GM21529 (cell line): Measurements from ENCODE around the gene RCAN1.
A peak's percentile ranks its signal among the peaks of the same experiment; 100 is the strongest.
"Not testable (repeated sequence)": the region's sequence is repeated elsewhere in the genome, so short reads cannot be mapped to it uniquely, and the experiment has no call there.

ENCODE experiments used
- ATAC-seq: cut with Tn5 transposase; IDR thresholded peaks from one replicate; pipeline ENCODE4 v1.9.1; 2021; ENCODE audit not compliant: unreplicated experiment

The RCAN1 gene

GRCh38 chr21:34621434-34622350 lies 6.8 kb upstream of the RCAN1 start:
- no peak for ATAC-seq

GRCh38 chr21:34619841-34620665 lies 5.1 kb upstream of the RCAN1 start:
- no peak for ATAC-seq

DNA sequence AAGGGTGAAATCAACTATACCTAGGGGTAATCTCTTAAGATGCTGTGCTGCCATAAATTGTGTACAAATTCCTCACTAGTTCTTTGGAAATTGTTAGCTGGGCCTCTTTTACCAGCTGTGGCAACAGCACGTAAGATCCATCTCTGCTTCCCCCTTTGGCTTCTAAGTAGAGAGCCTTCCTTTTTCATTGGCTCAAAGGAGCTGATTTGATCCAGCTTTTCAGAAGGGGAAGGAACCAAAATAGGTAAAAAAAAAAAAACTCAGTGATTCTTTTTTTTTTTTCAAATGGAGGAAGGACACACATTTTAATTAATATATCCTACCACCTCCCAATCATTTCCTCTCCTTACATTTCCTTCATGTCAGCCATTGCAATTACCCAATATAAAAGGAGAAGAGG lies 4.0 kb upstream of the RCAN1 start:
- no peak for ATAC-seq

GRCh38 chr21:34617753-34618339 lies 2.9 kb upstream of the RCAN1 start:
- ATAC-seq: no peak

- no peak for ATAC-seq
Observed at GRCh38 chr21:34615487-34615814, 538 bp upstream of the RCAN1 start.

- no peak for ATAC-seq
Observed at GRCh38 chr21:34613679-34614627, 960 bp downstream of the RCAN1 start.

DNA sequence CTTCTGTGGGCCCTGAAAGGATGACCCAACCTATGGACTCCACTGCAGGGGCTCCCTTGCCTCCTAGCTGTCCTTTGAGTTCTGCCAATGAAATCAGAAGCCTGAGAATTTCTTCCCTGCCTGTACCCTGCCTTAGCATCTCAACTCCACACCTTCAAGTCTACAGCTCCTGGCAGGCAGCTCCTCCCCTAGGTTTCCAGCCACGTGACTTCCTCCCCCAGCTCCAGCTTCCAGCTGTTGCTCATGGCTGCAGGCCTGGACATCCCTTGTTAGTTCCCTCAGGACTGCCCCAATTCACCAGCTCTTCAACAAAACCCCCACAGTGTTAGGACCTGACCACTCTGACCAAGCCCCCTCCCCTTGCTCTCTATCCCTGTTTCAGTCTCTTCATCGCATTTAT lies 2.4 kb downstream of the RCAN1 start:
- no peak for ATAC-seq

DNA sequence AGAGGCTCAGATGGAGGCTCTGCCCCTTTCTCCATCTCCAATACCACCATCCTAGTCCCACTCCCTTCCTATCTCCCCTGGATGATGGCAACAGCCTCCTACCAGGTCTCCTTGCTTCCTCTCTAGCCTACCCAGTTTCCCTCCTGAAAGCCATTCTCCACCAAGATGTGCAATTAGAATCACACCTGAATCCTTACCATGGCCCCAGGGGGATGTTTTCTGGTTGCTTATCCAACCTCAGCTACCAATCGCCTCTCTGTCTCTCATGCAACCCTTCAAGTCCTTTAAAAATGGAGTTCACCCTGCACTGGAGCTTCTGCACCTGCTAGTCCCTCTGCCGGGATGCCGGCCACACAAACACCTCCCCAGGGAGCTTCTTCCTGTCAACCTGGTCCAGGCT lies 2.9 kb downstream of the RCAN1 start:
- ATAC-seq: no peak

DNA sequence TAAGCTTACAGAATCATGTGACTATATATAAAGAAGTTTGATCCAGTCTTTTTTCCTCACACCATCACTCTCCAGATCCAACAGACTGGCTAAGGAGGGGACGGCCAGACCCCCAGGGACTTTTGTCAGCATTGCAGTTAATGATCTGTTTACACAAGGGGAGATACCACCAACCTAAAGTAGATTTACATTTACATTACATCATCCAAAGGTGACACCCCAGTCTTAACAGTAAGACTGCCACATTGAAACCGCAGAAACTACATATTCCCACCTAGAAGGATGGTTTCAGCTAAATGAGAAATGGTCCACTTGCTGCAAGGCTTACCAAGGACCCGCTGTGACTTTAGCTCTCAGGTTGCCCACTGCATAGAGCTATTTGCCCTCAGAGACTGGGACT lies 3.4 kb downstream of the RCAN1 start:
- no peak for ATAC-seq

DNA sequence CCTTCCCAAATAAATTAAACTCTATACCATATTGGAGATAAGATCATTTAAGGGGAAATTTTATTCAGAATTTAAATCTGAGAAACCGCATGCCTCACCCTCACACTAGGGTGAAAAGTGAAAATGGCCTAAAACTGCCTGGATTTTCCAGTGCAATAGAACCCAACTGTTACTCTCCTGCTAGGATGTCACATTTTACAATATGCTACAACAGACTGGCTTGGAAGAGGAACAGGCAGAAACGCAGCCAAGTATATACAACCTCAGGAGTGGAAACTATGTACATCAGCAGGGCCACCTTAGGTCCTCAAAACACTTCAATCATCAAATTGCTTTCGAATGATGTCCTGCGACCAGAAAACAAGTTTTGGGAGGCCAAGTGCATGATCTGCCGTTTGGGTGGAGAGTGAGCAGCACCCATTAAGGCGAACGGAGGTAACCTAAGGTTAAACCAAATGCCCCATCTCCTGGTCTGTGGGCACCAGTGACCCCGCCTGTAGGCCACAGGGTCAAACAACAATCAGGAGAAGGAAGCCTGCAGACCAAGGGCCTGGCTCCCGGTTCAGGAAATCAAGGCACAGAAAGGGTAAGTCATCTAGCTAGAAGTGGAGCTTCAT lies 4.9 kb downstream of the RCAN1 start:
- ATAC-seq: no peak

DNA sequence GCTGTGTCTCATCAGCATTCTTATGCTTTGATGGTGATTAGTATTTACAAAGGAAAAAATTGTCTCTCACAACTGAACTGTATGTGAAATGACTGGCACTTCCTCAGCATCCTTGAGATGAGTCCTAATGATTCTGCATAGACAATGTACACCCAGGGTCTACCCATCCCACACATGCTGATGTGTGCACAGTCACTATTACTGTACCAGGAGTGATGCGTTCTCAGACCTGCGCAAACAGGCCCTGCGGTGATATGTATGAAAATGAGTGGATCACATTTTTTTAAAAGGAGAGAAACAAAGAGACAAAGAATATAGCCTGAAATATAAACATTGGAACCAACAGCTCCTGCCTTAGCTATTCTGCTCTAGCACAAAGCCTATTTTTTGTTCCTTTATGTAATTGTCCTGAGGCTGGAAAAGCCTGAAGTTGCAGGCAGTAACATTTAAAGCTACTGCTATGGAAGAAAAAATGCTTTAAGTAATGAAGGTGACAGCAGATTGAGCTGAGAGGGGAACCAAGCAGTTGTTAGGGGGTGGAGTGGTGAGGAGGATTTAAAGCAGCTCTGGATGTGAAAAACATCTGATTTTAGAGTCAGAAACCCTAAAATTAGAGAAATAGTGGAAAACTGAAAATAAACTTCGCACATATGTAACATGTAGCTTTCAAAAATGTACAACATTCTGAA lies 5.5 kb downstream of the RCAN1 start:
- no peak for ATAC-seq

- ATAC-seq: not testable (repeated sequence)
Observed at GRCh38 chr21:34607376-34607775, 7.5 kb downstream of the RCAN1 start.

- no peak for ATAC-seq
Observed at GRCh38 chr21:34606621-34607020, 8.3 kb downstream of the RCAN1 start.

- no peak for ATAC-seq
Observed at GRCh38 chr21:34606051-34606450, 8.9 kb downstream of the RCAN1 start.

DNA sequence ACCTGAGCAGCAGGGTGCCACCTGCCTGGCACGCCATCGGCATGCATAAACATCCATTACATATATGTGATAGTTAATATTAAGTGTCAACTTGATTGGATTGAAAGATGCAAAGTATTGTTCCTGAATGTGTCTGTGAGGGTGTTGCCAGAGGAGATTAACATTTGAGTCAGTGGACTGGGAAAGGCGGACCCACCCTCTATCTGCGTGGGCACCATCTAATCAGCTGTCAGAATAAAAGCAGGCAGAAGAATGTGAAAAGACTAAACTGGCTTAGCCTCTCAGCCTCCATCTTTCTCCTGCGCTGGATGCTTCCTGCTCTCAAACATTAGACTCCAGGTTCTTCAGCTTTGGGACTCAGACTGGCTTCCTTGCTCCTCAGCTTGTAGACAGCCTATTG lies 10.0 kb downstream of the RCAN1 start:
- not testable (repeated sequence) for ATAC-seq

GRCh38 chr21:34604556-34604955 lies 10.4 kb downstream of the RCAN1 start:
- no peak for ATAC-seq

GRCh38 chr21:34603710-34604057 lies 11.2 kb downstream of the RCAN1 start:
- ATAC-seq: no peak

DNA sequence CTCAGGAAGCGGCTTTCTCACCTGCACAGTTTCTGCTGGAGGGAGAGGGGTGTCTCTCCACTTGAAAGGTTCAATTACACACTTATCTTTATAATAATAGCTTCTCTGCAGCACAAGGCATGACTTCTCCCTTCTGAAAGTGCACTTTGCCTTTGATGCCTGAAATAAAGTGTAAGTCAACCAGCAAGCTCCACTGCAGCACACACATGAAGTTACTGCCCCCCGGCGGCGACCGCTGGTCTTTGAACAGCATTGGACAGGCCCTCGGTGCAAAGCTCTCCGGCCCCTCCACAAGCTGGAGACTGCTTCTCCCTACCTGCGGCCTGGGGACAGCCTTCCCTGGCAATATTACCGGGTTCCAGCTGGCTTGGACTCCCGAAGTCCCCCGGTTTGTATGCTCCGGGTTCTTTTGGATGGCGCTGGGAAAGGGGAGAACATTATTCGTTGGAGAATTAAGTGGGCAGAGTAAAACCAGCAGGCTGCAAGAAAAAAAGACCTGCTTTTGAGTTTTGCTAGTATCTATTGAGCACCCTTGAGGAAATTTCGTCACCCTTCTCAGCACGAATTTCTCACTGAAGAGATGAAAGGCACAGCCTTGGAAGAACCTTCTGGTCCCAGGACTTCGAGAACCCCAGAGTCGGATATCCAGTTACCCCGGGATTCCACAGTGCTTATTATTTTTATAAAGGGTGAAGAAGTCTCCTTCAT lies 11.8 kb downstream of the RCAN1 start:
- peak; percentile 73 for ATAC-seq

GRCh38 chr21:34602061-34602460 lies 12.9 kb downstream of the RCAN1 start:
- ATAC-seq: no peak
